SHP77 treated with DMSO at 0.1 percent for 48 hours (cell line): ENCODE data around the gene ATG5.
"Not testable (repeated sequence)": the region's sequence is repeated elsewhere in the genome, so short reads cannot be mapped to it uniquely, and the experiment has no call there.

ENCODE experiments used
- DNase-seq: peaks from one replicate; lab custom pipeline; 2025; lab: John Stamatoyannopoulos, UW

ATG5 gene

DNA sequence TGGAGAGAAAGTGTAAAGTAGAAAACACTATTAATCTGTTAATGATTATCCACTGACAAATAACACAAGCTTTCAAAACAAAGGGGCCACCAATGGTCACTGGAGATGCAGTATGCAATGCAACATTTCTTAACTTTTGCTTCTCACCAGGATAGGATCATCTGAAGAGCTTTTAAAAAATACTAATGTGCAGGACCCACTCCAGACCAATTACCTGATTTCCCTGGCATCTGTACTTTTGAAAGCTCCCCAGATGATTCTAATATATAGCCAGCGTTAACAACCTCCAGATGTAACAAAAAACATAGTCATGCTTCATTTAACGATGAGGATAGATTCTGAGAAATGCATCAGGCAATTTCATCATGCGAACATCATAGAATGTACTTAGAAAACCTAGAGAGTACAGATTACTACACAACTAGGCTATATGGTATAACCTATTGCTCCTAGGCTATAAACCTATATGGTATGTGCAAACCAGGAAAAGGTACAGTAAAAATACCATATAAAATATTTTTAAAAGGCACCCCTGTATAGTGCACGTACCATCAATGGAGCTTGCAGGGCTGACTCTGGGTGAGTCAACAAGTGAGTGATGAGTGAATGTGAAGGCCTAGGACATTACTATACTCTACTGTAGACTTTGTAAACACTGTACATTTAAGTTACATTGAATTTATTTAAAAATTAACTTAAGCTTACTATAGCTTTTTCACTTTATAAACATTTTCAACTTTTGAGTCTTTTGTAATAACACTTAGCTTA, 69.2 kb downstream of the ATG5 start:
- no peak for DNase-seq

DNA sequence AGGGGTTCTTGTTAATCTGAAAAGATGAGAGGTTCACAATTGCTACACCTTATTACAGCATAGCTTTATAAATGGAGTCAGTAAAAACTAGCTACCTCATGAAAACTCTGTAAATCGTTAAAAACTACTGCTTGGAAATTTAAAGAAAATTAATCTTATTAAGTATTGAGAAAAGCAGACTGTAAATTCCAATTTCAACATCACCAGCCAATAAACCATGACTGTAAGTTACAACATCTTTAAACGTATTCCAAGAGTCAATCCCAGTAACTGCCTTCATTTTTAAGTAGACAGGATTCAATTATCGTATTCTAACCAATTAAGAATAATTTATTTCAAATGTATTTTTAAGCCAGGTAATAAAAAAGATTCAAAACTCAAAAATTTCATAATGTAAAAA, 70.3 kb downstream of the ATG5 start:
- DNase-seq: no peak

DNA sequence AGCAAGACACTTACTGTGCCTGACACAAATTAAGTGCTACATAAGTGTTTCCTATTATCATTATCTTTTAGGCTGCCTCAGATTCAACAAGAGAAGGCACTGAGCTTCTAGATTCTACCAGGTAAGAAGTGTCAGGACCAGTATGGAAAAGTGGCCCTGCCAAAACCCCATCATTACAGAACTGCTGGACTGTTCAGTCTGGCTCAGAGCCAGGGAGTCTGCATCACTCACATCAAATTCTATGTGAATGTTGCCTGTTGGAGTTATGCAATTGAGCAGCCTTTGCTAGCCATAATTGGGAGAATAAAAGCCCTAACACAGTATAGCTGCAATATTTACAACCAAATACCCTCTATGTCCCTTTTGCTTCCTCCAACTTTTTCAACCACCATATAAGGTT, 70.9 kb downstream of the ATG5 start:
- no peak for DNase-seq

DNA sequence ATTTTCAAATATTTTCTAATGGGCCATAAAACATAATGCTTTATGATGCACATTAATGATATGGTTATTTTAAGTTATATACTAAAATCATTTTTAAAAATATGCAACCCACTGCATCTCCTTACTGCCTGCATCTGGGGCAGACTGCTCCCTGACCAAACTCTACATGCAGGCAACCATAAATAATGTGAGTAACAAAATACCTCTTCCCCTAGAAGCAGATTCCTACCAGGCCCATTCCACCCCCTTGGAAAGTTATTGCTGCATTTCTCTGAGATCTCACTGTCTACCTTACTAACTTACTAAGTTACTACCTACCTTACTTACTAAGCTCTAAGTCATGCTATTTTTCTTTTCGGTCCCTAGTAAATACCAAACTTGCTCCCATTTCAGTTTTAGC, 71.8 kb downstream of the ATG5 start:
- no peak for DNase-seq

DNA sequence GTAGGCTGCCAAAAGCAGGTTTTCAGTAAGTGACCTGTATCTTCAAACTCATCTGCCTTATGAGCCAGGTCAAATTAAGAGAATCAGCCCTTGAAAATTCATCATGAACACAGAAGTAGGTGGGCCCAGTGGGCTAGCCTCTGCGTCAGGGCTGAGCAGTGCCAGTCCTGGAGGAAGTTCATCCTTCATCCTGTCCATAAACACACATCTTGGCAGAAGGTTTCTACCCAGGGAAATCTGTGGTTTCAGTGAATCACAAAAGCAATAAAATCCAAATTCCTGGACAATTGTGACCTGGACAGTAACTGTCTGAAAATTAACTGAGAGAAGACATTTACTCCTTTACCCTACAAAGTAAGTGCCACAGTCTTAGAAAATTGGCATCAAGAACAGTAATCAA, 72.4 kb downstream of the ATG5 start:
- no peak for DNase-seq

DNA sequence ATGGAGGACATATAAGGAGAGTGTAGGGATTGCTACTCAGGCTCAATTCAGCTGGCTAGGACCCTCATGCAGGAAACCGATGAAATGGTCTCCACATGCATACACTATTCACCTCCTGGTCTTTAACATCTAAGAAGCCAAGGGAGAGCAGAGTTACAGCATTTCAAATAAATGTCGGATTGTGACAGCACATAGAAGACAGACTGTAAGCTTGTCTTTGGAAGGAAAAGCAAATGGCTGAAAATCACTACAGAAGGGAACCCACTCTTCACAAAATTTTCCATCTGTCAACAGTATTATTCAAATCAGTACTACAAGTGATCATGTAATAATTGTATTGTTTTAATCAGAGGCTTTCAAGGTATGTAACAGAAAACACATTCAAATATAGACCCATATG, 72.9 kb downstream of the ATG5 start:
- no peak for DNase-seq

DNA sequence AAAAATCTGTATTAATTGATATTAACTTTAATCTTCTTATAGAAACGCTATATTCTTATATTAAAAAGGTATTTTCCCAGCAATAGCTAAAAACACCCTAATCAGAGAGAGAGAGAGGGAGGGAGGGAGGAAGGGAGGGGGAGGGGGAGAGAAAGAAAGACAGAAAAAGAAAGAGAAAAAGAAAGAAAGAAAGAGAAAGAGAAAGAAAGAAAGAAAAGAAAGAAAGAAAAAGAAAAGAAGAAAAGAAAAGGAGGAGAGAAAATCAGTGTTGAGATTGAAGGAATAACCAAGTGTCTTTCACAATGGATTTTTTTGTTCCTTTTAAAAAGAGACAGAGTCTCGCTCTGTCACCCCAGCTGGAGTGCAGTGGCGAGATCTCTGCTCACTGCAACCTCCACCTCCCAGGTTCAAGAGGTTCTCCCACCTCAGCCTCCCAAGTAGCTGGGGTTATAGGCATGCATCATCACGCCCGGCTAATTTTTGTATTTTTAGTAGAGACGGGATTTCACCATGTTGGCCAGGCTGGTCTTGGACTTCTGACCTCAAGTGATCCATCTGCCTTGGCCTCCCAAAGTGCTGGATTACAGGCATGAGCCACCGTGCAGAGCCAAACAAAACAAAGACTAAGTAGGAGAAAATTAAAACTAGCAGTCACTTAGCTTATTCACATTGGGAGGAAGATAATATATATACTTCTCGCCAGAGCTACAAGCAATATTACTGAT, 73.9 kb downstream of the ATG5 start:
- DNase-seq: not testable (repeated sequence)

DNA sequence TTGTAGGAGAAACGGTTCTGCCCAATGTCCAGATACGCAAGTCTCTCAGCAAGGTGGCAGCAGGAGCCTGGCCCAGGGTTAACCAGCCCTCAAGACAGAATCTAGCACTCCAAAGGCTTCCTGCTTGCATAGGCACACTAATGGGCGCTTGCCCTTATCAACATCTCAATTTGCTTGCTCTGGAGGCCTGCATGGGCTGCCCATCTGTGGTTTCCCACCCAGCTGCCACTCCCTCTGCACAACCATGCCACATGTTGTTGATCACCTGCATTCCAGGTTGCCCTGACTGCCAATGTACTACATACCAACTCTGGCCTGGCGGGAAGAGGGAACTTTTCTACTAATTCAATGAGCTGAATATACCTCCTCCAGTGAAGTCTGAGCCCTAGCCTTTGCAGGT, 74.6 kb downstream of the ATG5 start:
- DNase-seq: no peak

DNA sequence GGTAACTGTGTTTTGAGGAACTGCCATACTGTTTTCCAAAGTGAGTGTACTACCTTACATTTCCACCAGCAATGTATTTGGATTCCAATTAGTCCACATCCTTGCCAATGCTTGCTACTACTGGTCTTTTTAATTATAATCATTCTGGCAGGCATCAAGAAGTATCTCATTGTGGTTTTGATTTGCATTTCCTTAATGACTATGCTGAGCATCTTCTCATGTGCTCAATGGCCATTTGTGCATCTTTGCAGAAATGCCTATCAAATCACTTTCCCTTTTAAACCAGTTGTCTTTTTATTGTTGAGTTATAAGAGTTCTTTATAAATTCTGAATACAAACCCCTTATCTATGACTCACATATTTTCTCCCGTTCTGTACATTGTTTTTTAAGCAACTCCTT, 75.9 kb downstream of the ATG5 start:
- no peak for DNase-seq

DNA sequence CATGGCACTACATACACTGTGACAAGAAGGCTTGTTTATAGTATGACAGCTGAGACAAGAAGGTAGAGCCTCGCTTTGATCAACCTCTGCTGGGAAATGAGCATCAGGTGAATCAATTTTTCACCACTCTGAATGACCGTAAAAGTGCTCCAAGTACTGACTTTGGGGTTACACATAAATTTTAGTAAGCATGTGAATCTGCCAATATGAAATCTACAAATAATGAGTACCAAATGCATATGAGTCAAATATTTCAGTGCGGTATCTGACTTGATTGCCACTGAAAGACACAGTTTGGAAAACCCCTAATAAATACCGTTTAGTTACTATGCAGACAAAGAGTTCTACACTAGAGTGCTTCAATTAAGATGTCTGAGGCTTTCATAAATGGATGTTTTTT, 77.8 kb downstream of the ATG5 start:
- DNase-seq: no peak

DNA sequence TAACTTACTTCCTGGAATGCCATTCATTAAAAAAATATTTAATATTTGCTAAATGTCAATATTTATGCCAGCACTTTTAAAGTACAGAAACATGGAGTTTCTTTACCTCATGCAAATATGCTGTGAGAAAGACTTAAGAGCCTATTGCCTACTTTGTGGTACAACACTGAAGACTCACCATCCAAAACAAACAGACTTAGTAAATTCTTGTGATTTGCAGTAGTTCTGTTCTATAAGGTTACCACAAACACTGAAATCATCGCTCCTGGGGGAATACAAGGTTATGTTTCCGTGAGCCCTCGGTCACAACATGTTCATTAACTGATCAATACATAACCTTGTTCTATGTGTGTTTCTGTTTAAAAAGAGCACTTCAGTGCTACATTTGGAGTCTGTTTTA, 78.3 kb downstream of the ATG5 start:
- no peak for DNase-seq

DNA sequence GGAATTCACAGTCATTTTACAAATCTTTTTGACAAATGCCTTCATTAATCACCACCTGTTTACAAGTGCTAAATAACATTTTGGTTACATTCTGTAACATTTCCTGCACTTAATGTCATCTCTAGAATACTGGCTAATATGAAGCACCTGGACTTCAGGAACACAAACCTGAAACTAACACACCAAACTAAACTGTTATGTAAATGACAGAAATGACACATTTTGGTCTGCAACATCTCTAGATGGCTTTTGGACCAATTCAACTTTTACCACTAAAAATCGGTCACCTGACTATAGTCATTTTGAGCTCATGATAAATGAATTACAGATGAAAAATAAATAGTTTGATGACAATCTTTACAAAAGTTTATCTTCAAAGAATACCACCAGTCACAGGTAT, 80.6 kb downstream of the ATG5 start:
- DNase-seq: no peak

DNA sequence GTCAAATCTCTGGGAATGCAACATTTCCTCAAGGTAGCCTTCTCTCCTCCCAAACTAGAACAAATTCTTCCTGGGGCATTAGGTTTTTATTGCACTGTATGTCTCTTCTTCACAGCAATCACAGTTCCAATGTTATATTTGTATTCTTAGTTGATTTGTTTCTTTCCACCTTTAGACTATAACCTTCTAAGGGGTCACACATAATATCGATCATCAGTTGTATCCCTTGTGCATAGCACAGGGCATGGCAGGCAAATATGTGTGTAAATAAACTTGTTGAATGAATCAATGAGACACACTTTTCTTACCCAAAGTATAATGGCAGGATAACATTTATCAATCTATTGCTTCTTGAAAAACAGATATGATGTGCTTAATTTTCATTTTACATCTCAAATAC, 81.0 kb downstream of the ATG5 start:
- DNase-seq: no peak

DNA sequence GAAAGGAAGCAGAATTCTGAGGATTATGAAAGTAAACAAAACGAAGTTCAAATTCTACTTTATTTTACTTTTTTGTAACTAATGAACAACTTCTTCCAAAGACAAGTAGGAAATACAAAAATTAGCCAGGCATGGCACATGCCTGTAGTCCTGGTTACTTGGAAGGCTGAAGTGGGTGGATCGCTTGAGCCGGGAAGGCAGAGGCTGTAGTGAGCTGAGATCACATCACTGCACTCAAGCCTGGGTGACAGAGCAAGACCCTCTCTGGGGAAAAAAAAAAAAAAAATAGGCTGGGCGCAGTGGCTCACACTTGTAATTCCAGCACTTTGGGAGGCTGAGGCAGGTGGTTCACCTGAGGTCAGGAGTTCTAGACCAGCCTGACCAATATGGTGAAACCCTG, 82.3 kb downstream of the ATG5 start:
- DNase-seq: no peak

DNA sequence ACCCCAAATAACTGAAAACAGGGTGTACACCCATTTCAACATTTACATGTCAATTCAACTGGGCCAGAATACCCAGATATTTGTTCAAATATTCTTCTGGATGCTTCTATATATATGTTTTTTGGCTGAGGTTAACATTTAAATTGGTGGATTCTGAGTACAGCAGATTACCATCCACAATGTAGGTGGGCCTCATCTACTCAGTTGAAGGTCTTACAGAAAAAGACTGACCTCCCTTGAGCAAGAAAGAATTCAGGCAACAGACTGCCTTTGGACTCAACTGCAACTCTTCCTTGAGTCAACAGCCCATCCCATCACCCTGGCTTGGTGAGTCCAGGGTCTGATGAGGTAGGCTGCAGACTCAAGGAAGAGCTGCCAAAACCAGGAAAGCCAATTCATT, 84.1 kb downstream of the ATG5 start:
- no peak for DNase-seq

DNA sequence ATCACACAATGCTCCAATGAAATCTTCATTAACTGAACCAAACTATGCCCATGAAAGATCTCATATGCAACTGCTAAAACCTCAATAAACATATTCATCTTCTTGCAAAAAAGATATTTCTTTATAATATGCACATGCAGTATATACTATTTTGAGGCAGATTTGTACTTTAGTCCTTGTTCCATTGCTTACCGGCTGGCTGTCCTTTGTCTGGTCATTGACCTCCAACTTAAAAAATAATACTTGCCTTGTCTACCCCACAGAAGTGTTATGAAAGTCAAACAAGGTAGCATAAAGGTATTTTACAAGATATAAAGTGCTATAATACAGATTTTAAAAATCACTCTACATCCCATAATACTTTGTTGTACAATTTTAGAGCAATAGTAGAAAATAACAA, 88.3 kb downstream of the ATG5 start:
- DNase-seq: no peak

DNA sequence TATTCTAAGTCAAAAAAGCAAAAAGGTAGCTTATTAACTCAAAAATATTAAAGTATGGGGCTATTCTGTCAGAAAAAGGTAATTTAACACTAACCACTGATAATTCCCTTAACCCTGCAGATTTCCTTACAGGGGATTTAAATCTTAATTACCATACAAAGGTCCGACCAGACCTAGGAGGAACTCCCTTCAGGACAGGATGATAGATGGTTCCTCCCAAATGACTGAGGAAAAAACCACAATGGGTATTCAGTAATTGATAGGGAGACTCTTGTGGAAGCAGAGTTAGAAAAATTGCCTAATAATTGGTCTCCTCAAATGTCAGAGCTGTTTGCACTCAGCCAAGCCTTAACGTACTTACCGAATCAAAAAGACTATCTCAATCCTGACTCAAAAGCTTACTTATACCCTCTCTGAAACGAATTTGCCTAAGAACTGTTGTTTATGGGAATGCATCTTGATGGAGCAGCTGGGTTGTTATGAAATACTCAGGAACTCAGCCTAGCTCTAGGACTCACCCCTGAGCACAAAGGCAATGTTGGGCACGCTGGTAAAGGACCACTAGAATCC, 95.6 kb downstream of the ATG5 start:
- not testable (repeated sequence) for DNase-seq

DNA sequence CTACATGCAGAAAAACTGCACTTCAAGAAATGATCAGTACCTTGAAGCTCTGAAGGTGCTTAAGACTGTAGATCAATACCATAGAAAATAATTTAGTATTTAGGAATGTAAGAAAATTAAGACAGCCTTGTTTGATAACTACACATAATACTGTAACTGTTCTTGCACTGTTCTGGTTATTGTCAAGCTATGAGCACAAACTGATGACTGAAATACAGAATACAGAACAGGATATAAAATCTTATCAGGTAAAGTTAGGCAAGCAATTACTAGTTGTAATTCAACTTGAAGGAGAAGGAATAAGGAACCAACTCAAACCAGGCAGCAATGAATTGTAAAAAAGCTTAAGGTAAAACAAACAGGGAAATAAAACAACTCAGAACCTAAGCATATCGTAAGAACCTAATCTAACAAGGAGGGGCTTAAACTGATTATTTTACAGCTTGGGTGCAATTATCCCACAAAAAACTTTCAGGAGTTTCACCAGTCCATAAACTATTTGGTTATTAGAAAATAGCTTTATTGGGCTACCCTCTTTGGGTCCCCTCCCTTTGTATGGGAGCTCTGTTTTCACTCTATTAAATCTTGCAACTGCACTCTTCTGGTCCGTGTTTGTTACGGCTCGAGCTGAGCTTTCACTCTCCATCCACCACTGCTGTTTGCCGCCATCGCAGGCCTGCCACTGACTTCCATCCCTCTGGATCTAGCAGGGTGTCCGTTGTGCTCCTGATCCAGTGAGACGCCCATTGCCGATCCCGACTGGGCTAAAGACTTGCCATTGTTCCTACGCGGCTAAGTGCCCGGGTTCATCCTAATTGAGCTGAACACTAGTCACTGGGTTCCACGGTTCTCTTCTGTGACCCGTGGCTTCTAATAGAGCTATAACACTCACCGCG, 97.7 kb downstream of the ATG5 start:
- DNase-seq: no peak

DNA sequence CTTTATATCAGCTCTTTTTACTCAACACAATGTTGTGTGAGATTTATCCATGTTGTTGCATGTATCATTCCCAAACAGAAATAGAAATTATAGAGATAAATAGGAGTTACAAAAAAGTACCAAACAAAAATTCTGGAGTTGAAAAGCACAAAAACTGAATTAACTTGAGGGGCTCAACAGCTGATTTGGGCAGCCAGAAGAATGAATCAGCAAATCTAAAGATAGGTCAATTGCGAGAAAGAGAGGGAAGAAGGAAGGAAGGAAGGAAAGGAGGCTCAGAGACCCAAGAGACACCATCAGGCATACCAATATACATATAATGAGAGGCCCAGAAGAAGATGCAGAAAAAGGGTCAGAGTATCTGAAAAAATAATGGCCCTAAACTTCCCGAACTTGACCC, 98.9 kb downstream of the ATG5 start:
- no peak for DNase-seq

DNA sequence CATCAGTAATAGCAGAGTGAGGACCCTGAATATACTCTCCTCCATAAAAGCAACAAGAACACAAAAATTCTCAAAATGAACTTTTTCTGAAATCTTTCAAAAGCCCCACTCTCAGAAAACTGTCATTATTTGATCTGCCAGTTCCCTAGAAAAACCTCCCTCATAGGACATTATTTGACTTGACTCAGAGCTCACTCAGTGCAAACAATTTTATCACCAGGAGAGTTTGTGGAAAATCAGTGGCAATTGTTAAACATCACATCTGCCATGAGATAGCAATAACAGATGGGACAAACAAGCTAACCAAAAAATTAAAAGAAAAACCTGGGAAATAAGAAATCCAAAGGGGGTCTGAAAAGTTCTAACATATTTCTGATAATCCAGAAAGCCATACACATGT, 100.0 kb downstream of the ATG5 start:
- no peak for DNase-seq

DNA sequence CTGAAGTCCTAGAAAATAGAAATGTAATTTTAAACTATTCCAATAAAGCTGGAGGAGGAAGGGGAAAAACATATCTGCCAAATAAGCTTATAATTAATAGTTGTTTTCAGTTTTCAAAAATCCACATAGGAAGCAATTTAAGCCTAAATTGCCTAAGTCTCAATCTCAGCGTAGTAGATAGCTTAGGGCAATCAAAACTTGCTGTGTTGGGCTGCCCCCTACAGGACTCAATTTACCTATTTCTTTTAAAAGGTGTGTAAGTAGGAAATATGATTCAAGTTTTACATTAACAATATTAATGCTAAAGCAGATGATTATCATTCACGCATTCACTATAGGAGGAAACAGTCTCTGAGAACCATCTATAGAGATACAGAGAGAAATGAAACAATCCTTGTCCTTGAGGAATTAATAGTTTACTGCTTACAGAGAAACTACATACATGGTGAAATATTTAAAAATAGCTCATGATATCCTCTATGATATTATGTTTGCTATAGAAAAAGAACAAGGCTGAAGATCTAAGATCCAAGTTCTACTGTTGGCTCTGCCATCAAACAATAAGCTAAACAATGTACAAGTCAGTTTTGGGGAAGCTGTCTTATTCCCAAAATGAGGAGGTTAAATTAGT, 102.1 kb downstream of the ATG5 start:
- peak; percentile 2 for DNase-seq

DNA sequence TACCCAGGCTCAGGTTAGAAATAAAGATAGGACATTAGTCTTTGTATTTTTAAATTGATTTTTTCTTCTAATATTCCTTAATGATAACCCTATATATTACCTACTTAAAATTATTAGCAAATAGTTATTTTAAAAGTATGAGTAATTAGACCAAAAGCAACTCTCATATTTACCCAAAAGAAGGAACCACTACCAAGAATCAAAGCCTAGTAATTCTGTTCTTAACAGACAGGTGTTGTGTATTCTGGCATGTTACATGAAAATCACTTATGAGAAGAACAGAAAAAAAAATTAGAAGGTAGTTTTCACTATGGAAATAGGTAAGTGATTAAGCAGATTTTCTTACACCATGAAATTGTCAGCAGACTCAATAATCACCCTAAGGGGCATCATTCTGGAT, 105.1 kb downstream of the ATG5 start:
- DNase-seq: no peak
